GM12878 (cell line): ENCODE data around the gene CSRP1. TPM values are rescaled to one million over a fixed set of nuclear protein-coding genes. Genes with fewer than 3 reads are reported as not detected.

ENCODE experiments used
- HDGF ChIP-seq: fragments of 450-650 bp; IDR thresholded peaks from 2 replicates; pipeline ENCODE4 v1.6.1; 2016; ENCODE audit warnings: antibody characterized with exemption
- PAX8 ChIP-seq: fragments of 450-650 bp; IDR thresholded peaks from 2 replicates; pipeline ENCODE4 v1.6.1; 2017; ENCODE audit warnings: mild to moderate bottlenecking, moderate library complexity
- ZBED1 ChIP-seq: IDR thresholded peaks from 2 replicates; pipeline ENCODE4 v1.6.1; 2016; ENCODE audit warnings: borderline replicate concordance
- ZBTB11 ChIP-seq: fragments of 450-650 bp; formaldehyde crosslinking; IDR thresholded peaks from 2 replicates; pipeline ENCODE4 v1.5.0; 2022; ENCODE audit warnings: mild to moderate bottlenecking, missing genetic modification characterization
- ZBTB4 ChIP-seq: fragments of 450-650 bp; formaldehyde crosslinking; IDR thresholded peaks from 2 replicates; pipeline ENCODE4 v1.4.0; 2022; ENCODE audit warnings: mild to moderate bottlenecking, moderate library complexity
- ZNF592 ChIP-seq: fragments of 450-650 bp; IDR thresholded peaks from 2 replicates; pipeline ENCODE4 v1.6.1; 2017; ENCODE audit warnings: mild to moderate bottlenecking, moderate library complexity
- ZZZ3 ChIP-seq: IDR thresholded peaks from 2 replicates; pipeline ENCODE4 v1.6.1; 2011; ENCODE audit warnings: low read depth; ENCODE audit not compliant: control insufficient read depth, insufficient read length
- polyA plus RNA-seq, 11 experiments: library from polyadenylated mRNA; depleted of rRNA in 4 of 11; unstranded in 6 of 11; stranded (reverse) in 5 of 11; fragments of >200 nt; fragmentation: Nextera tagmentation in 4 of 11; fragmentation: Illumina TruSeq in 1 of 11; extraction: Ambion mirVana in 4 of 11; extraction: Trizol in 1 of 11; gene quantifications; 1 replicate in 1 of 11; 2 replicates in 10 of 11; pipeline versions ENCODE4 v1.2.1 to v1.2.3, GENCODE V29; 2011 to 2016; ENCODE audit warnings: inconsistent platforms in 2 of 11, missing spikeins in 2 of 11, low read depth in 1 of 11
- total RNA-seq, 4 experiments: library from RNA; depleted of rRNA in 3 of 4; stranded (reverse); fragments of >200 nt in 3 of 4; fragmentation: Illumina TruSeq in 1 of 4; extraction: Trizol in 1 of 4; gene quantifications; 2 replicates each; pipeline versions ENCODE4 v1.2.1 to v1.2.3, GENCODE V29; 2013 to 2021

Gene CSRP1
- total and polyA plus RNA-seq, 10 of the 15 experiments (the other 5 are each of a cell fraction or from before 2014, with no cell fraction given), result 23.4 to 99.2 (median 80.7) TPM

- no peak for TF ChIP-seq ZBTB4
- TF ChIP-seq ZBTB11 (CRISPR knock-in tag), result no peak
- no peak for TF ChIP-seq ZBED1
- no peak for TF ChIP-seq ZNF592
- no peak for TF ChIP-seq PAX8
- no peak for TF ChIP-seq ZZZ3
- no peak for TF ChIP-seq HDGF
These were observed 6.9 kb downstream of the CSRP1 start (continued) for GRCh38 chr1:201499795-201500669.
